RWPE1 (cell line): ENCODE results near the gene C22orf23.

Experiments used
- CTCF ChIA-PET: fragments of 350-600 bp; sonication (Branson Sonifier 250); formaldehyde crosslinking; extraction: SDS; loops from one replicate; lab custom pipeline; 2021; lab: Yijun Ruan, JAX
- POLR2A ChIA-PET: fragments of 400-600 bp; formaldehyde crosslinking; extraction: SDS; loops from one replicate; lab custom pipeline; 2020; ENCODE audit warnings: antibody characterized with exemption; ENCODE audit not compliant: low non-redundant PET; lab: Yijun Ruan, JAX
- DNase-seq: peaks from one replicate; pipeline ENCODE4 v3.0.0; 2012; ENCODE audit warnings: low spot score
- H3K27ac ChIP-seq: fragments of 450-650 bp; 2 replicates; pipeline ENCODE4 v1.5.1; 2017
- CTCF ChIP-seq: fragments of 450-650 bp; conservative IDR thresholded peaks from 2 replicates; pipeline ENCODE4 v1.5.1; 2017; ENCODE audit warnings: low read depth, mild to moderate bottlenecking

Gene C22orf23

DNA sequence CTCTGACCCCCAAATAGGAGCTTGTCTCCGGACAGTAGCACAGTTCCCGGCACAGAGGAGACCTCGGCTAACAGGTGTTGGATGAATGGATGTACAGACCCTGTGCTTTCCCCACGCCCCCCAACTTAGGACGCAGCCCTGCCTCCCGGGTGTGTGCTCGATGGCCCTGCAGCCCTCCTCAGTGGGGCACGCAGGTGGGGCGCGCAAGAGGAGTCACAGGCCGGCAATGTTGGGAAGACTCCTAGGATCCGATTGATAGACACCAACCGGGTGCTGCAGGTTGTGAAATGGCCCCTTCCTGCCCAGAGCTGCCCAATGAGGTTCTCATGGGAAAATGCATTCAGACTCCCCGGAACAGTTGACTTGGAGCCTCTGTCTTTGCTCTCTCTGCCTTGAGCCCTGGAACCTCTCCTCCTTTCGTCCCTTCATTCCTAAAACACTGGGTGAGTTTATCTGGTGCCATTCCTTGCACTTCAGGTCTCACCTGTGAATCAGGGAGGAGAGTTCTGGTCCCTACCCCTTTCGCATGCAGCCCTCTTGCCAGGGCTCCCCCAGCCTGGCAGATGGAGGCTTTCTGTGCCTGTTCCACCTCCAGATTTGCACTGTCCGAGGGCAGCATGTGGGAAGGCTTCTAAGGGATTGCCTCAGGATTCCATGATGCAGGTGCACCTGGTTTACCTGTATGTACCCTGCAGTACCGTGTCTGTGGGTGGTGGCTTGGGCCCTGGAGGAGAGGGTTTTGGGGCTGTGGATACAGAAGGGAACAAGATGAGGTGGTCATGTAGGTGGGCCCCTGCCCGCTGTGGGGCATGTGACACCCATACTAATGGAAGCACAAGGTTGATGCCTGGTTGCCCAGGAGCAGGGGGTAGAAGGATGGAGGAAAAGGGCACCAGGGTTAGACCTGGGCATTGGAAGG, 46.1 kb downstream of the C22orf23 start:
- DNase-seq: no peak
- peak overlapping the region; percentile 100 for H3K27ac ChIP-seq

DNA sequence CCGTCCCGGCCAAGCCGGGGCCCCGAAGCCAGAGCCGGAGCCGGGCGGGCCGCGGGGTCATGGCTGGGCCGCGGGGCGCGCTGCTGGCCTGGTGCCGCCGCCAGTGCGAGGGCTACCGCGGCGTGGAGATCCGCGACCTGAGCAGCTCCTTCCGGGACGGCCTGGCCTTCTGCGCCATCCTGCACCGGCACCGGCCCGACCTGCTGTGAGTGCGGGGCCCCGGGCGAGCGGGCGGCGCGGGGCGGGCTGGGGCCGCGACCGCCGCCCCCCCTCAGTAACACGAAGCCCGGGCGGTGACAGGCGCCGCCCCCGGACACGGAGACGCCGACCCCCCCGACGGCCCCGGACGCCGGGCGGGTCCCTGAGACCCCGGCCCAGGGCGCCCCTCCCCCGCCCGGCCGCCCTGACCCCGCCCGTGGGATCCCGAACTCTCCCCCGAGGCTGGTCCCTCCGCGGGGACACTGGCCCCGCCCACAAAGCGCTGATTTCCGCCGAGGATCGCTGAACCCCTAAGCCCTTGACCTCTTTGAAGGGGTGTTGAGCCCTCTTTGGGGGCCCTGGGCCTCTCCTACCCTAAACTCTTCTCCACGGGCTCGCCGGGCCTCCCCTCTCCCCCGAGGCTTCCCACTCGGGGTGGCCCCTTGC, 46.9 kb downstream of the C22orf23 start:
- POLR2A ChIA-PET: interaction anchor here (1.2 to 1.8 kb wide), 2 partner anchors 10 to 11 kb away, joined by 4 to 7 read pairs; no protein-coding TSS in a partner anchor
- CTCF ChIA-PET: interaction anchor here (1.0 to 1.5 kb wide), 3 partner anchors 11 to 26 kb away, joined by 4 to 8 read pairs (median 6); no protein-coding TSS in a partner anchor
- no peak for DNase-seq
- TF ChIP-seq CTCF: no peak
- peak overlapping the region; percentile 100 for H3K27ac ChIP-seq

More for the DNA sequence above, 46.1 kb downstream of the C22orf23 start:
- CTCF ChIA-PET: interaction anchor here (1.5 kb wide), 1 partner anchor 25 kb away, joined by 6 read pairs; no protein-coding TSS in a partner anchor
- POLR2A ChIA-PET: interaction anchor here (0.7 kb wide), 1 partner anchor 20 kb away, joined by 3 read pairs; no protein-coding TSS in a partner anchor
- no peak for TF ChIP-seq CTCF

- ChIA-PET CTCF (interaction anchor here (0.6 to 1.5 kb wide), 5 partner anchors 11 to 27 kb away, joined by 3 to 8 read pairs (median 4); no protein-coding TSS in a partner anchor), POLR2A (interaction anchor here (0.5 to 1.8 kb wide), 4 partner anchors 10 to 236 kb away, joined by 4 to 7 read pairs (median 5); no protein-coding TSS in a partner anchor)
- H3K27ac ChIP-seq: peak within 1 kb of the TSS; percentile 100
- peak; percentile 65 for DNase-seq
- no peak; the same call in 1 of the 2 replicates for TF ChIP-seq CTCF
Measured at GRCh38 chr22:37905534-37906363, 47.7 kb downstream of the C22orf23 start, which contains the start of gene MICALL1. MICALL1 (plus strand) TSS chr22:37906297; CDS start chr22:37906423, 126 bp downstream.

DNA sequence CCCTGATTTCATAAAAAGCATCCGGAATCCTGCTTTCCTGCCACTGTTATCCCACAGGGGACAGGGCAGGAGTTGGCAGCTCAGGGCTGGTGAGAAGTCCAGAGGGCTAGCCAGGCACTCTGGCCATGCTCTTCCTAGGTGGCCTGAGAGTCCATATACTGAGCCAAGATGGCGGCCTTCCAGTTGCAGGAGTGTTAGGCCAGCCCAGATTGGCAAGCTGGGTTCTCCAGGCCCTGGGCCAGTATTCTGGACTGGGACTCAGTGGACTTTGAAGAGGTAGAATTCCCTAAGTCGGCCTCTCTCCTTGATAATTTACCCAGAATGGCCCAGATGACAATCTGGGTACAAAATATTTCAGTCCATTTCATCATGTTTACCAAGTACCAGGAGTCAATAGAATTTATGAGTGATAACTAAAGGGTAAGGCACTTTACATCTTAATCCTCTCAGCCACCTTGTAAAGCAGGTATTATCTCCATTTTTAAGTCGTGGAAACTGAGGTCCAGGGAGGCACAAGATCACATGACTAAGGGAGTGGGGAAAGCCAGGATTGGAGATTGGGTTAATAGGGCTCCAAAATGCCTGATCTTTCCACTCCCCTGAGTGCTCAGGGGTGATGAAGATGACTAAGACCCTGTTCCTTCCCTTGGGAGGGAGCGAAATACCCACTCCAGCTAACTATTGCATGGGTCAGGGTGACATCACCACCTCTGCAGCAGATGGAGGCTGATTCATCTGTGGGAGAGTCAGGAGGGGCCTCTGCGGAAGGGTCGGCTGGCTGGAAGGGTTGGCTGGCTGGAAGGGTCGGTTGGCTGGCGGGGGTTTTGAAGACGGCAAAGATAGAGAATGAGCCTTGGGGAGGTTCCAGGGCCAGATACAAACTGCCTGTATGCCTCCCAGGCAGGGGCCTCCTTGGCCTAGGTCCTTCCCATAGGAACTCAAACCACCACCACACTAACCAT, 48.5 kb downstream of the C22orf23 start:
- H3K27ac ChIP-seq: peak overlapping the region; percentile 100
- TF ChIP-seq CTCF: no peak
- peak; percentile 93 for DNase-seq
- ChIA-PET POLR2A (interaction anchor here (0.5 to 1.8 kb wide), 4 partner anchors 9 to 236 kb away, joined by 4 to 7 read pairs (median 5); no protein-coding TSS in a partner anchor), CTCF (interaction anchor here (0.6 to 1.5 kb wide), 3 partner anchors 13 to 26 kb away, joined by 3 to 8 read pairs (median 4); no protein-coding TSS in a partner anchor)

- POLR2A ChIA-PET: no interaction called here
- CTCF ChIA-PET: no interaction called here
- no peak for TF ChIP-seq CTCF
- peak; percentile 61 for DNase-seq
- peak overlapping the region; percentile 99 for H3K27ac ChIP-seq
Measured at GRCh38 chr22:37898441-37899181, 54.8 kb downstream of the C22orf23 start.
